Cerebellar cortex (tissue), 1 donor: ENCODE data around the gene FOXE3.
"Not testable (repeated sequence)": the region's sequence is repeated elsewhere in the genome, so short reads cannot be mapped to it uniquely, and the experiment has no call there.

ENCODE experiments used
- DNase-seq: peaks from one replicate; pipeline ENCODE4 v3.0.0-alpha.2; 2015; ENCODE audit warnings: low spot score

FOXE3 gene

DNA sequence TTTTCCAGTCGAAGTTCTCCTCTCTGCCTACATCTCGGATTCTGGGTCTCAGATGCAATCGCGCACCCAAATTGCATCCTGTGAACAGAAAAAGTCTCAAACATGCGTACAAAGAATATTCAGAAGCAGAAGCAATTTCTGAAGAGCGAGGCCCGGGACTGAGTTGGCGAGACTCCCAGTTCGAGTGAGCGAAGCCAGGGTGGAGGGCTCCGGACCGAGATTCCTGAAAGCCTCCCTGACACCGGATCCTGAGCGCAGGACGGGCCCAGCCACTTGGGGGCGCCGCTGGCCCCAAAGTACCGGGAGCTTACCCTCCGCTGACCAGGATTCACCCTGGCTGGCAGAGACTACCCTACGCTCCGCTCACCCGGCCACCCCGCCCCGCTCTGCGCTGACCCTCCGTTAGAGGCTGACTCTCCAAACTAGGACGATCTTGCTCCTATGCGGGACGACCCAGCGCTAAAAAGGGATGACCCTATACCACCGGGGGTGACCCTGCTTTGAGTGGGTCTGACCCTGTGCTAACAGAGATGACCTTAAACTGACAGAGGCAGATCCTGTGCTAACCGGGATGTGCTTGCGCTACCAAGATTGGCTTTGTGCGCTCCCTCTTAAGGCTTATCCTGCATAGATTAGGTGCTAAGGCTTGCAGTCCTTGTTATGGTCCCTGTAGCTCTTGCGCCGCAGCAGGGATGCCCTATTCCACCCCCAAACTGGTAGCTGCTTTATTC is 33.9 kb downstream of the FOXE3 start:
- no peak for DNase-seq

DNA sequence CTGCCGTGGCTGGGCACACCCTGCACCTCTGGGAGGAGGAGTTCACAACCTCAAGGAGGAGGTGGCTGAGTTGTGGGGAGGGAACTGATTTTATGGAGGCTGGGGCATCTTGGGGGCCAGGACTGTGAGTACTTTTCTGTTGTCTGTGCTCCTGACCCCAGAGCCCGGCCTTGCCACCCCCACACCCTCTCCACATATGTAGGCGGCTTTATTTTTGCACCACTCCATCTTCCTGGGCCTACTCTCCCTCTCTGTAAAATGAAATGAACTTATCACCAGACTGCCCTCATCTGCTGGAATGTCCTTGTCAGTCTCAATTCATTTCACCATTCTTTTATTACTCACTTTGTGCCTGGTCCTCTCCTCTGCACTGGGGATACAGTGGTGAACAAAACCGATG is 34.5 kb downstream of the FOXE3 start:
- DNase-seq: no peak

DNA sequence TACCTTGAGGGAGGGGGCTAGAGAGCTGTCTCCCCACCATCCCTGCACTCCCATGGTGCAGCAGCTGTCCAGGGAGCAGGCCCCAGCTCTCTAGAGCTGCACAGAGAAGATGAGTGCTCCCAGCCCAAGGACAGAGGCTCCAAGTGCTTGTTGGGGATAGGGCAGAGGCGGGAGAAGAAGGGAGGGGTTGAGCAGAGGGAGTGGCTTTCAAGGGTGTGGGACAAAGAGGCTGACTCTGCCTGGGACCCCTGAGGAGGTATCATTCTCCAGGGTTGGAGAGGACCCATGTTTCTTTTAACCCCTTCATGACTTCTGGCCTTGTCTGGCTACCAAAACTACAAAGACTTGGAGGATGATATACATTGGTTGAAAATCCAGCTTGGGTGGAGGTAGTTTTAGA is 36.3 kb downstream of the FOXE3 start:
- DNase-seq: no peak

DNA sequence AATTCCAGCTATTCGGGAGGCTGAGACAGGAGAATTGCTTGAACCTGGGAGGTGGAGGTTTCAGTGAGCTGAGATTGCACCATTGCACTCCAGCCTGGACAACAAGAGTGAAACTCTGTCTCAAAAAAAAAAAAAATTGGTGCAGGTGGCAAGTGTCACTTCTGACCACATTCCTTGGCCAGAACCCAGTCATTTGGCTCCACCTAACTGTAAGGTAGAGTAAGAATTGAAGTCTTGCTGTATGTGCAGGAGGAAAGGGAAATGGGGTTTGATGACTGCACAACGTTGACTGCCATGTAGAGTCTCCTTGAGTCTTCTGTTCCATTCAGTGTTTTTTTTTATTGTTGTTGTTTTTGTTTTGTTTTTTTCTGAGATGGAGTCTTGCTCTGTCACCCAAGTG is 37.8 kb downstream of the FOXE3 start:
- not testable (repeated sequence) for DNase-seq

DNA sequence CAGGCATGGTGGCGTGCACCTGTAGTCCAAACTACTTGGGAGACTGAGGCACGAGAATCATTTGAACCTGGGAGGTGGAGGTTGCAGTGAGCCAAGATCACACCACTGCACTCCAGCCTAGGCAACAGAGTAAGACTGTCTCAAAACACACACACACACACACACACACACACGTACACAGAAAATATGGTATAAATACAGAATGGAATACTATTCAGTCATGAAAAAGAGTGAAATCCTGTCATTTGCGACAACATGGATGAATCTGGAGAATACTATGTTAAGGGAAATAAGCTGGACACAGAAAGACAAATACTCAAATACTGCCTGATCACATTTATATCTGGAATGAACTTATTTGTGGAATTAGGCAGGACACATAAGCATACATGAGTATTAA is 40.2 kb downstream of the FOXE3 start:
- DNase-seq: no peak

DNA sequence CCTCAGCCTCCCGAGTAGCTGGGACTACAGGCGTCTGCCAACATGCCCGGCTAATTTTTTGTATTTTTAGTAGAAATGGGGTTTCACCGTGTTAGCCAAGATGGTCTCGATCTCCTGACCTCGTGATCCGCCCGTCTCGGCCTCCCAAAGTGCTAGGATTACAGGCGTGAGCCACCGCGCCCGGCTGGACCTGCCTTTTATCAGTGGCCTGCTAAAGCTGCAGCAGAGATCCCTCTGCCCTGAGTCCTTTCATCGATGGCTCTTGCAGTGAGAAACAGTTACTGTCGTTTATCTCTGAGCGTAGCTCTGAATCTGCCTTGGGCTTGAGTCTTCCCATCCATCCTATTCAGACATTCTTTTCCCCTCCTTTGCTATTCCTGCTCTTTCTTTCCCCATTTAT is 41.5 kb downstream of the FOXE3 start:
- not testable (repeated sequence) for DNase-seq

DNA sequence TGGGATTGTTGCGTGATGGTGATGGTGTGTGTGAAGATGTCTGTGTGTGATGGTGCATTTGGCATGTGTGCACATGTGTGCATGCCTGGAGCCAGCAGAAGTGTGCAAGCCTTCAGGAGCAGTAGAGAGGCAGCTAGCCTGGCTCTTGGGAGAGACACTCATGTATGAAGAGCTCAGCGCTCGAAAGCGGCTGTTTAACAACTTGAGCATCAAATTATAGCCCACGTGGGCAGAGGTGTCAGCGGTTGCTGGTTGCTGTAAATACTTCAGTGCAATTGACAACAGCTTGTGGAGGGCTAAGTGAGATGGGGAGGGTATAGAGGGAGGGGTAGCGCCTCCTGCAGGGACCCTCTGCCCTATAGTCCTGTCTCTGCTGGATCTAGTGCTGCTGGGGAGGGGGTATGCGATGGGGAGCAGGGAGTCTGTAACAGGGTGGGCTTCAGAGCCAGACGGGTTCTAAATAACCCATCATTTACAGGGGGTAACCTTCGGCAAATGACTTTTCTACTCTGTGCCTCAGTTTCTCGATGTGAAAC is 43.2 kb downstream of the FOXE3 start:
- DNase-seq: no peak

DNA sequence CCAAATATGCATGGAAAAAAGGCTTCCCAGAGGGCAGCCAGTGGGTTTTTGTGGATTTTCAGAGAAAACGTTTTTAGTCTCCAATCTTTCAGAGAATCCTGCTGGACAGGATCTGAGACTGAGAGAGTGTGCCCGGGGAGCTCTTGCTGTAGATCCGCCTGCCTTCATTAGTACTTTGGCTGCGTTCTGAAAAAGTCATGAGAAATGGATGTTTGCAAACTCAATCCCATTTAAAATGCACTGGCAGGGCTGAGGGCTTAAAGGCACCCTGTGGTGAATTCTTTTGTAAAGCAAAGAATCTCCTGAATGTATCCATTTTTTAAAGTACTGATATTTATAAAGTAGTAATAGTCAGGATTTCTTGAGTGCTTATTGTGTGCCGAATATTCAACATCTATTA is 44.0 kb downstream of the FOXE3 start:
- DNase-seq: no peak

DNA sequence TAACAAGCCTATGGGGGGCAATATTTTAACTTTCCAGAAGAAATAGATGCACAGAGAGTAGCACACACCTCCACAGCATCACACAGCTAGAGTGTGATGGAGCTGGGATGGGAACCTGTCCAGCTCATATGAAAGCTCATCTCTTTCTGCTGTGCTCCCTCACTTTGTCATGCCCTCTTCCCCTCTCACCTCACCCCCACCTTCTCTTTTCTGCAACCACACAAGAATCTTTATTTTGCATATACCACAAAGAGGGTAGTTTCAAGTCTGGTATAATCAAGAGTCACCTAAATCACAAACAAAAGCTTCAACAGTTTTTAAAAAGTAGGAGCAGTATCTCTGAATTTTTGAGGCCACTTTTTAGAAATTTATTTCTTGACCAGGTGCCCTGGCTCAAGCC is 44.4 kb downstream of the FOXE3 start:
- DNase-seq: no peak

DNA sequence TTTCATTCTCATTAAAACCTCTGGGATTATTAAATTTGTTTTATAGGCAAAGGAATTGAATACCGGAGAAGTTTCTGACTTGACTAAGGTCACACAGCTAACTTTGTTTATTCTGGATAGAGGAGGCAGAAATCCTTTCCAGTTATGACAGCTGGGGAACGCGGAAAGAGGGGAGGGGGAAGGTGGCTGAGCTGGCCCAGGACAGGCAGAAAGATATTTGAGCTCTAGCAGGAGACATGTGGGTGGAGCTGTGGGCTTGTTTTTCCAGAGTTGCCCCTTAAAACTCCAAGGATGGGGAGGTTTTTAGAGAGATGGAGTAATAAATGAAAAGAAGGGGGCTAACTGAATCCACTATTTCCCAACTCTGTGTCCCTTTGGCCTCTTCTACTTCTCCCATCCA is 49.5 kb downstream of the FOXE3 start:
- DNase-seq: no peak
